Neural cell (in vitro differentiated cells): ENCODE data around the gene TAS1R2. TPM values are rescaled to one million over a fixed set of nuclear protein-coding genes. Genes with fewer than 3 reads are reported as not detected.

Experiments used
- H2AFZ ChIP-seq: fragments of 200-600, 300-800 bp; sonication (generic), shearing (Covaris generic); 2 replicates; pipeline ENCODE4 v1.6.0; 2014; ENCODE audit warnings: low read depth, mild to moderate bottlenecking, antibody characterized with exemption, low read length, moderate library complexity
- H3F3A ChIP-seq: fragments of 200-600 bp; shearing (Covaris generic); 2 replicates; pipeline ENCODE4 v1.6.1; 2016; ENCODE audit warnings: mild to moderate bottlenecking, moderate library complexity, mixed read lengths, antibody characterized with exemption, low read length; ENCODE audit not compliant: insufficient read depth, poor library complexity, severe bottlenecking
- H3K27ac ChIP-seq: fragments of 200-600, 300-800 bp; sonication (generic), shearing (Covaris generic); 2 replicates; pipeline ENCODE4 v1.5.1; 2014; ENCODE audit warnings: mild to moderate bottlenecking, low read length, moderate library complexity
- H3K27me3 ChIP-seq: fragments of 300-800, 200-600 bp; sonication (generic), shearing (Covaris generic); 2 replicates; pipeline ENCODE4 v1.6.0; 2014; ENCODE audit warnings: mild to moderate bottlenecking, low read depth, low read length, moderate library complexity; ENCODE audit not compliant: insufficient read depth
- H3K36me3 ChIP-seq: fragments of 300-800, 200-600 bp; sonication (generic), shearing (Covaris generic); 2 replicates; pipeline ENCODE4 v1.5.1; 2014; ENCODE audit warnings: mild to moderate bottlenecking, antibody characterized with exemption, low read length, moderate library complexity; ENCODE audit not compliant: insufficient read depth
- H3K4me2 ChIP-seq: fragments of 300-800, 200-600 bp; sonication (generic), shearing (Covaris generic); 2 replicates; pipeline ENCODE4 v1.6.0; 2014; ENCODE audit warnings: mild to moderate bottlenecking, low read length
- H3K4me3 ChIP-seq: fragments of 300-800, 200-600 bp; sonication (generic), shearing (Covaris generic); 2 replicates; pipeline ENCODE4 v1.5.1; 2014; ENCODE audit warnings: mild to moderate bottlenecking, low read length, moderate library complexity
- H3K79me2 ChIP-seq: fragments of 200-600 bp; shearing (Covaris generic); replicated peaks from 2 replicates; pipeline ENCODE4 v1.6.0; 2014; ENCODE audit warnings: mild to moderate bottlenecking, low read length, moderate library complexity; ENCODE audit not compliant: insufficient read depth
- H3K9ac ChIP-seq: fragments of 300-800, 200-600 bp; sonication (generic), shearing (Covaris generic); 2 replicates; pipeline ENCODE4 v1.6.1; 2016; ENCODE audit warnings: mild to moderate bottlenecking, low read length, mixed read lengths
- H3K9me2 ChIP-seq: fragments of 200-600 bp; shearing (Covaris generic); 2 replicates; pipeline ENCODE4 v1.6.1; 2016; ENCODE audit warnings: mild to moderate bottlenecking, low read length, mixed read lengths; ENCODE audit not compliant: insufficient read depth
- H3K9me3 ChIP-seq: fragments of 200-600, 300-800 bp; sonication (generic), shearing (Covaris generic); 2 replicates; pipeline ENCODE4 v1.6.1; 2016; ENCODE audit warnings: mild to moderate bottlenecking, mixed run types, low read length, moderate library complexity, mixed read lengths
- H4K20me1 ChIP-seq: fragments of 200-600 bp; shearing (Covaris generic); 2 replicates; pipeline ENCODE4 v1.6.1; 2016; ENCODE audit warnings: mild to moderate bottlenecking, mixed run types; ENCODE audit not compliant: insufficient read depth
- CTCF ChIP-seq: fragments of 450-650 bp; IDR thresholded peaks from 2 replicates; pipeline ENCODE4 v1.5.1; 2014; ENCODE audit warnings: antibody characterized with exemption, mild to moderate bottlenecking, moderate library complexity; ENCODE audit not compliant: poor library complexity, severe bottlenecking
- EP300 ChIP-seq: fragments of 450-650 bp; conservative IDR thresholded peaks from 2 replicates; pipeline ENCODE4 v1.6.1; 2014; ENCODE audit warnings: antibody characterized with exemption, mild to moderate bottlenecking, moderate library complexity; ENCODE audit not compliant: poor library complexity, severe bottlenecking
- EZH2 ChIP-seq: fragments of 200-600, 300-800 bp; shearing (Covaris generic), sonication (generic); IDR thresholded peaks from 2 replicates; pipeline ENCODE4 v1.6.1; 2014; ENCODE audit warnings: antibody characterized with exemption, low read length, borderline replicate concordance, mild to moderate bottlenecking; ENCODE audit not compliant: insufficient read depth, poor library complexity, severe bottlenecking
- MXI1 ChIP-seq: fragments of 450-650 bp; conservative IDR thresholded peaks from 2 replicates; pipeline ENCODE4 v1.6.1; 2014; ENCODE audit warnings: antibody characterized with exemption, mild to moderate bottlenecking; ENCODE audit not compliant: poor library complexity, severe bottlenecking
- POLR2AphosphoS5 ChIP-seq: IDR thresholded peaks from 2 replicates; pipeline ENCODE4 v1.6.1; 2012
- RAD21 ChIP-seq: fragments of 450-650 bp; conservative IDR thresholded peaks from 2 replicates; pipeline ENCODE4 v1.6.1; 2014; ENCODE audit warnings: antibody characterized with exemption, mild to moderate bottlenecking, moderate library complexity
- REST ChIP-seq: IDR thresholded peaks from 2 replicates; pipeline ENCODE4 v1.6.1; 2012; ENCODE audit warnings: borderline replicate concordance
- SMC3 ChIP-seq: fragments of 450-650 bp; conservative IDR thresholded peaks from 2 replicates; pipeline ENCODE4 v1.6.1; 2014; ENCODE audit warnings: antibody characterized with exemption, mild to moderate bottlenecking, moderate library complexity; ENCODE audit not compliant: poor library complexity
- TAF1 ChIP-seq: IDR thresholded peaks from 2 replicates; pipeline ENCODE4 v1.6.1; 2012; ENCODE audit warnings: low read depth
- polyA plus RNA-seq: library from polyadenylated mRNA; depleted of rRNA; stranded (reverse); fragments of >200 nt; gene quantifications from 2 replicates; pipeline ENCODE4 v1.2.3, GENCODE V29; 2014

TAS1R2 gene
- polyA plus RNA-seq, 1 donor from 2014 or later = not detected

GRCh38 chr1:18879791-18880309, 20.4 kb upstream of the TAS1R2 start:
- Histone ChIP-seq H2AFZ (no peak overlapping the region), H3K79me2 (no peaks in the 10 kb centered on the region), H3K36me3 (no peaks in the 10 kb centered on the region), H3K27me3 (no peaks in the 10 kb centered on the region), H3F3A (no peaks in the 10 kb centered on the region), H4K20me1 (no peaks in the 10 kb centered on the region), H3K9me2 (no peaks in the 10 kb centered on the region), H3K27ac (no peak overlapping the region), H3K9me3 (no peaks in the 10 kb centered on the region), H3K9ac (no peak overlapping the region), H3K4me2 (no peak overlapping the region), H3K4me3 (no peak overlapping the region)
- TF ChIP-seq TAF1 = no peak
- TF ChIP-seq RAD21 = no peak
- no peak for TF ChIP-seq CTCF
- TF ChIP-seq REST = no peak
- no peak for TF ChIP-seq EZH2
- TF ChIP-seq POLR2AphosphoS5 = no peak
- no peak for TF ChIP-seq MXI1
- TF ChIP-seq EP300 = no peak
- TF ChIP-seq SMC3 = no peak

GRCh38 chr1:18879215-18879790, 19.8 kb upstream of the TAS1R2 start:
- Histone ChIP-seq H3K27me3 (no peaks in the 10 kb centered on the region), H3K9me3 (no peaks in the 10 kb centered on the region), H2AFZ (no peak overlapping the region), H3K79me2 (no peaks in the 10 kb centered on the region), H3K9me2 (no peaks in the 10 kb centered on the region), H3K4me2 (no peak overlapping the region), H3F3A (no peaks in the 10 kb centered on the region), H4K20me1 (no peaks in the 10 kb centered on the region), H3K4me3 (no peak overlapping the region), H3K27ac (no peak overlapping the region), H3K36me3 (no peaks in the 10 kb centered on the region), H3K9ac (no peak overlapping the region)
- TF ChIP-seq POLR2AphosphoS5 (no peak), SMC3 (no peak), EZH2 (no peak), MXI1 (no peak), EP300 (no peak), TAF1 (no peak), CTCF (no peak), RAD21 (no peak), REST (no peak)
